Stimulated activated CD4-positive, alpha-beta T cell treated with anti-CD3 and anti-CD28 coated beads, Interleukin-15, amount 100 ng/mL, for 24 hours (primary cell): ENCODE measurements around the gene BRD2.

ENCODE experiments used
- DNase-seq: peaks from one replicate; pipeline ENCODE4 v3.0.0-alpha.2; 2020

Gene BRD2

GRCh38 chr6:33001685-33002084, 33.3 kb downstream of the BRD2 start:
- no peak for DNase-seq

GRCh38 chr6:33004940-33005339, 36.5 kb downstream of the BRD2 start:
- DNase-seq, result no peak

- DNase-seq, result no peak
Measured at GRCh38 chr6:33007831-33008400, 39.5 kb downstream of the BRD2 start.

GRCh38 chr6:33008944-33009861, 40.8 kb downstream of the BRD2 start, which contains the start of gene HLA-DOA:
Gene HLA-DOA (minus strand): TSS chr6:33009591.
- DNase-seq, result peak; percentile 43

GRCh38 chr6:33010356-33010755, 42.0 kb downstream of the BRD2 start:
- no peak for DNase-seq

- DNase-seq, result no peak
Measured at GRCh38 chr6:33013608-33014007, 45.2 kb downstream of the BRD2 start.

GRCh38 chr6:33014841-33015634, 46.6 kb downstream of the BRD2 start:
- peak; percentile 48 for DNase-seq

GRCh38 chr6:33015798-33016197, 47.4 kb downstream of the BRD2 start:
- DNase-seq, result no peak

GRCh38 chr6:33017018-33017417, 48.6 kb downstream of the BRD2 start:
- no peak for DNase-seq

GRCh38 chr6:33017694-33018353, 49.4 kb downstream of the BRD2 start:
- no peak for DNase-seq

- no peak for DNase-seq
Measured at GRCh38 chr6:33018418-33018817, 50.0 kb downstream of the BRD2 start.

- DNase-seq, result peak; percentile 44
Measured at GRCh38 chr6:33018904-33019303, 50.5 kb downstream of the BRD2 start.

- no peak for DNase-seq
Measured at GRCh38 chr6:33019372-33019771, 51.0 kb downstream of the BRD2 start.

GRCh38 chr6:33021917-33022316, 53.5 kb downstream of the BRD2 start:
- no peak for DNase-seq

- DNase-seq, result no peak
Measured at GRCh38 chr6:33023536-33023935, 55.1 kb downstream of the BRD2 start.

- no peak for DNase-seq
Measured at GRCh38 chr6:33024521-33024920, 56.1 kb downstream of the BRD2 start.

GRCh38 chr6:33028220-33028849, 59.9 kb downstream of the BRD2 start:
- DNase-seq, result no peak

GRCh38 chr6:33029328-33030184, 61.2 kb downstream of the BRD2 start:
- DNase-seq, result peak; percentile 10

GRCh38 chr6:33030245-33030644, 61.9 kb downstream of the BRD2 start:
- no peak for DNase-seq
